Activated T-cell treated with anti-CD3 and anti-CD28 coated beads for 48 hours (primary cell): ENCODE results near the gene HIGD1C.
"Not testable (repeated sequence)": the region's sequence is repeated elsewhere in the genome, so short reads cannot be mapped to it uniquely, and the experiment has no call there.

ENCODE experiments used
- DNase-seq: peaks from one replicate; pipeline ENCODE4 v3.0.0-alpha.2; 2020; ENCODE audit warnings: low read depth

Gene HIGD1C

DNA sequence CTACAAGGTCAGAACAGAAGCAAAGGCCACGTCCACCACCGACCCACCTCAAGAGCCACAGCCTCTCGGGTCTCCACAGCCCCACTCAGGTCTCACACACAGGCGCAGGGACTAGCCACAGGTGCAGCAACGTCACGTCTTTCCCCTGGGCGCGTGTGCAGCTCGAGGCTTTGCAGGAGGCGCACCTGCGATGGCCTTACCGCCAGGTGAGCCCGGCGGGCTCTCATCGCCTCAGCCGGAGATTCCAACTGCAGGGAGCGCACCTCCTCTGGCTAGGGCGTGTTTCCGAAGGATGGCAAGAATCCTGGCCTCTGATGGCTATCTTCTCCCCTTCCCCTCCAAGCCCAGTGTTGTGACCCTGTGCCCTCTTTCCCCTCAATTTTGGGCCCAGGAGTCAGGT lies at the start of gene HIGD1C:
Gene HIGD1C (plus strand): TSS at position 35 of the 400 bp plus-strand sequence. CDS start 1,455 bp downstream, outside the sequence.
- no peak for DNase-seq

DNA sequence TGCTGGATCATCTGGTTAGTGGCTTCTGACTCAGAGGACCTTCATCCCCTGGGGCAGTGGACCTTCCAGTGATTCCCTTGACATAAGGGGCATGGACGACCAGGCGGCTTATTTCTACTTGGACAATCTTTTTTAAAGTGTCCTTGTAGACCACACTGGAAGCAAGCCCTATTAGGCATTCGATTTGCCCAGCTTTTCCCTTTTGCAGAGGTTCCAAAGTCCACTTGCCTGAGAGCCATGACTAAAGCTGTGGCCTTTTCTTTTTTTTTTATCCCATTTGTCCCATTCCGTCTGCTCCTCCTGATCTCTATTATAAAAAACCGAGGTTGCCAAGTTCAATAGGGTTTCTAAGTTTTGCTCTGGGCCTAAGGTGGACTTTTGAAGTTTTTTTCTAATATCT lies 43.9 kb upstream of the HIGD1C start:
- DNase-seq = not testable (repeated sequence)

DNA sequence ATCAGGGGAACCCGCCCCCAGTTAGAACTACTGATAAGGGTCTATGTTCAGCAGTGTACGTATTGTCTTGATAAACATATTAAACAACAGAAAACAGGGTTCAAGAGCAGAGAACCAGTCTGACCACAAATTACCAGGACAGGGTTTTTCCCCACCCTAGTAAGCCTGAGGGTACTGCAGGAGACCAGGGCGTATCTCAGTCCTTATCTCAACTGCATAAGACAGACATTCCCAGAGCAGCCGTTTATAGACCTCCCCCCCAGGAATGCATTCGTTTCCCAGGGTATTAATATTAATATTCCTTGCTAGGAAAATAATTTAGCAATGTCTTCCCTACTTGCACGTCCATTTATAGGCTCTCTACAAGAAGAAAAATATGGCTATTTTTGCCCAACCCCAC lies 40.0 kb upstream of the HIGD1C start:
- DNase-seq = not testable (repeated sequence)

DNA sequence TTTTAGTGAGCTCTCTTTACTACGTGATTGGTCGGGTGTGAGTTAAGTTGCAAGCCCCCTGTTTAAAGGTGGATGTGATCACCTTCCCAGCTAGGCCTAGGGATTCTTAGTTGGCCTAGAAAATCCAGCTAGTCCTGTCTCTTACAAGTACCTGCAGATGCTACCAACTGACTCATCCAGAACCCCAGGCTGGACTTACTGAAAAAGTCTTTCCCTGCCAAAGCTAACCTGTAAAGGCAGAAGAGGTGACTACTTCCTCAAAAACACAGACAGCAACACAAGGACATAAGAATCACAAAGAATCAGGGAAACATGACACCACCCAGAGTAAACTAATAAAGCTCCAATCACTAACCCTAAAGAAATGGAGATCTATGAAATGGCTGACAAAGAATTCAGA lies 39.1 kb upstream of the HIGD1C start:
- no peak for DNase-seq

GRCh38 chr12:50914872-50915484 lies 37.4 kb upstream of the HIGD1C start:
- DNase-seq = no peak

DNA sequence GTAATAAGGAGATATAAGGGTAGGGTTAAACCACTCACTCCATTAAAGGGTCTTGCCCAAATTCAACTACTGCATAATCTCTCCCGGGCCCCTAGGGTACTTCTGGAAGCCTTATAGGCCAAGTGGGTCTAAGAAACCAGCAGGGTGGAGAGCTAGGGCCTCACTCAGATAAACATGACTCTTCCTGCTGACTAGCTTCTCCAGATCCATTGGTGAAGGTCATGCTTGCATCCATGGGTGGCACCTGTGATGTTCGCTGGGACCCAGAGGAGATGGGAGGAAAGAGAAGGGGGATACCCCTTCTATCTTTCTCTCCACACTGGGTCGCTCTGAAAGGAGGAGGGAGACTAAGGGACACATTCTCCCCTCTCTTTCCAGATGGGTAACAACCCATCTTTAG lies 36.1 kb upstream of the HIGD1C start:
- DNase-seq = no peak

DNA sequence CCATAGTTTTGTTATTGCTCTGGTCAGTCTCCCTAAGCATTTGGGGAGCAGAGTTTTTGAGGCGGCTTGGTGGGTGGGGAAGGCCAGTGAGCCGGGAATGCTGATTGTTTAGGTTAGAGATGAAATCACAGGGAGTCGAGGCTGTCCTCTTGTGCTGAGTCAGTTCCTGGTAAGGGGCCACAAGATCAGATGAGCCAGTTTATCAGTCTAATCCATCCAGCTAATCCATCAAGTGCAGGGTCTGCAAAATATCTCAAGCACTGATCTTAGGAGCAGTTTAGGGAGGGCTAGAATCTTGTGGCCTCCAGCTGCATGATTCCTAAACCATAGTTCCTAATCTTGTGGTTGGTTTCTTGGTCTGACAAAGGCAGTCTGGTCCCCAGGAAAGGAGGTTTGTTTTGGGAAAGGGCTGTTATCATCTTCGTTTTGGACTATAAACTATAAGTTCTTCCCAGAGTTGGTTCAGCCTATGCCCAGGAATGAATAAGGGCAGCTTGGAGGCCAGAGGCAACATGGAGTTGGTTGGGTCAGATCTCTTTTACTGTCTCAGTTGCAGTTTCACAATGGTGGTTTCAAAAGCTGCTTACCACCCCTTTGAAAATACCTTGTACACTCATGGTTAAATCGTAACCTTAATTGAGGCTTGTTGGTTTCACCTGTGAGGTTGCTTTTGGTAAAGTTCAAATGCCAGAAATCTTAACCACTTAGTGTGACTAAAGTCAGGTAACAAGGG lies 33.6 kb upstream of the HIGD1C start:
- DNase-seq = no peak

GRCh38 chr12:50922820-50923219 lies 29.5 kb upstream of the HIGD1C start:
- DNase-seq = no peak

- no peak for DNase-seq
These were observed 28.8 kb upstream of the HIGD1C start for GRCh38 chr12:50923361-50924130.

- DNase-seq = no peak
These were observed 28.3 kb upstream of the HIGD1C start for GRCh38 chr12:50924131-50924438.

DNA sequence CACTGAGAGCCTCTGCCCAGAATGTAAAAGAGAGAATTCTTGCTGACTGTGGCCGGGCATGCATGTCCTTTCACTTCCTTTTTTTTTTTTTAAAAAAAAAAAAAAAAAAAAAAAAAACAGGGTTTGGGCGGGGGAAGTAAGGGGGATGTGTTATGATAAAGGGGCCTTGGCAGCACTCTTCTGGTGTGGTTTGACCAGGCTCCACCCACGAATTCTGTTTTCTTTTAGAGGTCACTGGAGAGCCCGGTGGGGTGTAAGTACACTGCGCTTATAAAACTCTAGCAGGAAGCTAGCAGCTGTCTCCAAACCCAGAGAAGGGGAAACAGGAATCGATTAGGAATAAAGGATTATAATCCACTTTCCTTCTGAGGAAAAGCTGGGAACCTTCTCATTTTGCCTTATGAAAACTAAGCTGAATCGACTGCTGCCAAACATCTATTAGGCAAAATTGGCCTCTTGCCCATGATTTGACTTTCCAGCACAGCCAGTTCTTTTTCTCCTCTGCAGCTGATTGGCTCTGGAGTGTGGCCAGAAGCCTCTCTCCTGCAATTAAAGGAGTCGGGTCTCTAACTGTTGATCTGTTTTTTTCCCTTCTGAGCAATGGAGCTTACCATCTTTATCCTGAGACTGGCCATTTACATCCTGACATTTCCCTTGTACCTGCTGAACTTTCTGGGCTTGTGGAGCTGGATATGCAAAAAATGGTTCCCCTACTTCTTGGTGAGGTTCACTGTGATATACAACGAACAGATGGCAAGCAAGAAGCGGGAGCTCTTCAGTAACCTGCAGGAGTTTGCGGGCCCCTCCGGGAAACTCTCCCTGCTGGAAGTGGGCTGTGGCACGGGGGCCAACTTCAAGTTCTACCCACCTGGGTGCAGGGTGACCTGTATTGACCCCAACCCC lies 27.7 kb upstream of the HIGD1C start:
- no peak for DNase-seq

- no peak for DNase-seq
These were observed 27.0 kb upstream of the HIGD1C start for GRCh38 chr12:50925342-50925651.

DNA sequence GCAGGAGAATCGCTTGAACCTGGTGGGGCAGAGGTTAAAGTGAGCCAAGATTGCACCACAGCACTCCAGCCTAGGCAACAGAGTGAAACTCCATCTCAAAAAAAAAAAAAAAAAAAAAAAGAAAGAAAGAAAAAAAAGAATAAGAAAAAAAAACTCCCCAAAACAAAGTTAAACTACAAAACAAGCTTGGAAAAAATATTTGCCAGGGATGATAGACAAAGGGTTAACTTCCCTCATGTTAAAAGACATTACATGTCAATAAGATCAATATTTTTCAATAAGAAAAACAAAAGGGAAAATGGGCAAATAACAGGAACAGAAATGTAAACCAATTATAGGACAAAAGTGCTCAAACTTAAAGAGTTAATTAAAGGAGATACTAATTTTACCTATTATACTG lies 26.4 kb upstream of the HIGD1C start:
- no peak for DNase-seq

DNA sequence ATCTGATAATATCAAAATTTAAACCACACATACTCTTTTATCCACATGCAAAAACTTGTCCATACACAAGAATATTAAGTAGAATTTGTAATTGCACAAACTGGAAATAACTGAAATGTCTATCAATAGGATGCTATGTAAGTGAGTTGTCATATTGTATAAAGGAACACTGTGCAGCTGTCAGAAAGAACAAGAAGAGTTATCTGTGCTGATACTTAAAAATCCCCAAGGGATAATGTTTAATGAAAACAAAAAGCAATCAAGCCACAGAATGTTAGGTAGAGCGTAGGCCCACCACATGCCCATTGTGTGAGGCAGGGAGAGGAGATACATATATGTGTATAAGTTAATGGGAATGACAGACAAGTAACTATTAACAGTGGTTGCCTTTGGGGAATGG lies 25.9 kb upstream of the HIGD1C start:
- DNase-seq = no peak

DNA sequence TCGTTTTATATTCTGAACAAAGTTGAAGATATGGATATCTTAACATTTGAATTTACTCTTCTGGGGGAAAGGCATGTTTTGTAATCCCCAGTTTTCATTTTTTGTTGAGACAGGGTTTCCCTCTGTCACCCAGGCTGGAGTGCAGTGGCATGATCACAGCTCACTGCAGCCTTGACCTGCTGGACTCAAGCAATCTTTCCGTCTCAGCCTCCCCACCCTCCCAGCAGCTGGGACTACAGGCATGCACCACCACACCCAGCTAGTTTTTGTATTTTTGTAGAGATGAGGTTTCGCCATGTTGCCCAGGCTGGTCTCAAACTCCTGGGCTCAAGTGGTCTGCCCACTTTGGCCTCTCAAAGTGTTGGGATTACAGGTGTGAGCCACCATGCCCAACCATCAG lies 25.4 kb upstream of the HIGD1C start:
- DNase-seq = not testable (repeated sequence)

DNA sequence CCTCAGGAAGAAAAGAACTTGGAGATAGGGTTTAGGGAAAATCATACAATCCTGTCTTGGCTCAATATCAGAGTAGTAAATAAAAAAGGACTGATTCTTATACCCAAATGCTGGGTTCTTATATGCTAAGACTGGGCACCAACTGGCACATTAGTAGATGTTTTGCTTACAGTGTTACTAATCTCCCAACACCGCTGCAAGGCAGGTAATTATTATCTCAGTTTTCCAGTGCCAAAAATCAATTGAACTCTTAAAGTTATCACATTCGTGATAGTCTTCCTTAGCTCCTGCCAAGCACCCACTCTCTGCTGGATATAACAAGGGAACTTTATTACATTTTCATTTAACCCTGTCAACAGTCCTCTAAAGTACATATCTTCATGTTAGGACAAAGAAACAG lies 25.0 kb upstream of the HIGD1C start:
- no peak for DNase-seq

GRCh38 chr12:50927766-50928224 lies 24.5 kb upstream of the HIGD1C start:
- DNase-seq = no peak

DNA sequence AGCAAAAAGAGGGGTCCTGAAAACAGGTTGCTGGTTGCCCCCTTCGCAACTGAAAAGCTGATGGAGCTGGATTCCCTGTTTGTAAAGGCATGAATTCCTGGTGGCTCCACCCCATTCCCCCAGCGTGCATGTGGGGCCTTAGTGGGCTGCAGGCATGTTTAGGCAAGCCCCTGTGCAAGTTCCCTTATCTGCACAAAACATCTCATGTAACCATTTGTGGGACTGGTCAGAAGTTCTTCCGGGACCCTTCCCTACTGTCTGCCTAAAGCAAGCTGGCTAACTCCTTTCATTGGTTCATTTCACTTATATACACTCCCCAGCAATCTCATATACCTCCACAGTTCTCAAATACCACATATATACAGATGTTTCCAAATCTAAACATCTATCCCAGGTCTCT lies 24.0 kb upstream of the HIGD1C start:
- DNase-seq = no peak

GRCh38 chr12:50929831-50930230 lies 22.5 kb upstream of the HIGD1C start:
- DNase-seq = no peak

DNA sequence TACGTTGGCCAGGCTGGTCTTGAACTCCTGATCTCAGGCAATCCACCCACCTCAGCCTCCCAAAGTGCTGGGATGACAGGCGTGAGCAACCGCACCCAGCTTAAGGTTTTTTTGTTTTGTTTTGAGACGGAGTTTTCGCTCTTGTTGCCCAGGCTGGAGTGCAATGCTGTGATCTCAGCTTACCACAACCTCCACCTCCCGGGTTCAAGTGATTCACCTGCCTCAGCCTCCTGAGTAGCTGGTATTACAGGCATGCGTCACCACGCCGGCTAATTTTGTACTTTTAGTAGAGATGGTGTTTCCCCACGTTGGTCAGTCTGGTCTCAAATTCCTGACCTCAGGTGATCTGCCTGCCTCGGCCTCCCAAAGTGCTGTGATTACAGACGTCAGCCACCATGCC lies 21.9 kb upstream of the HIGD1C start:
- not testable (repeated sequence) for DNase-seq

GRCh38 chr12:50932787-50933280 lies 19.5 kb upstream of the HIGD1C start:
- no peak for DNase-seq

GRCh38 chr12:50933459-50934124 lies 18.8 kb upstream of the HIGD1C start:
- no peak for DNase-seq
